Right lobe of liver (tissue), 4 donors: ENCODE data around the gene DIP2C.

Experiments
- POLR2A ChIP-seq: fragments of 450-650 bp; IDR thresholded peaks from one replicate; pipeline ENCODE4 v1.6.1; 2017; ENCODE audit warnings: antibody characterized with exemption, mild to moderate bottlenecking
- TF ChIP-seq, protein P1 (sequence below), 4 donors: fragments of 200-600 bp in 3 of 4; fragments of 450-650 bp in 1 of 4; IDR thresholded peaks; one replicate each; pipeline versions ENCODE4 v1.5.1 to v1.8.0; 2016 to 2022; ENCODE audit warnings: antibody characterized with exemption in 4 of 4, mild to moderate bottlenecking in 2 of 4
- donor health status: DM: no; HTN: no; CAD: no.
- donor health status: DM: no; HTN: no; CAD: no.
- donor health status: DM: no; HTN: yes; CAD: no.

DNA sequence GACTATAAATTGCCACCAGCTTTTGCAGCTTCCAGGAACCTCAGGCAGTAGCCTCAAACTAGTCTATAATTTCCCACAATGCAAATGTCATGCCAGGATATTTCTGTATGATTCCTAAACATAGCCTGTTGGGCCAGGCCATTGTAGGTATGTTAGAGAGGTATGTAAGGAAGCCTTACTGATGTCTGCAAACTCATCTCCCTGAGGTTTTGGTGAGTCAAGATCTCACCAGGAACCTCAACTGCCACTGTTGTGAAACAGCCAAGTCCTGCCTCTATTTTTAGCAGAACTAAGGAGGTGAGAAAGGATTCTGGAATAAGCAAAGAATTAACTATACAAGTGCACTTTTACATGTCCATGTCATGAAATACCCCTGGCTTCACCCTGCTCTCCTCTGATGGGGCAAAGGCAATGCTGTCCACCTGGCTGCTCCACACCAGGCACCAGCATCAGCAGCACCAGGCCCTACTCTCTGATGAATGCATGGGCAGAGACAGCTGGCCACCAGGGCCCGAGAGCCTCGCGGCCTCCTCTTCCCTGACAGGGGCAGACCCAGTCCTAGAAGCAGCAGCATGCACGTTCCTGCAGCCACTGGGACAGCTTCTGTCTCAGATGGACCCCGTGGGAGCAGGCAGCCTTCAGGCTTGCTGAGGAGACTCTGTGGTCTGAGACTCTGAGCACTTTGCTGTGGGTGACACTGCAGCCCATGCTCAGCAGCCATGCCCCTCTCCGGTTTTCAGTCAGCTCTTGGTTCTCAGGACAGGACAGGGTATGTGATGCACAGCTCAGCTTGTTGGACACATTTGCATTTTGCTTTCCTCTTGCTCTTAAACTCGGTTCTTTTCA is 407.0 kb downstream of the DIP2C start:
- TF ChIP-seq, protein P1, sequence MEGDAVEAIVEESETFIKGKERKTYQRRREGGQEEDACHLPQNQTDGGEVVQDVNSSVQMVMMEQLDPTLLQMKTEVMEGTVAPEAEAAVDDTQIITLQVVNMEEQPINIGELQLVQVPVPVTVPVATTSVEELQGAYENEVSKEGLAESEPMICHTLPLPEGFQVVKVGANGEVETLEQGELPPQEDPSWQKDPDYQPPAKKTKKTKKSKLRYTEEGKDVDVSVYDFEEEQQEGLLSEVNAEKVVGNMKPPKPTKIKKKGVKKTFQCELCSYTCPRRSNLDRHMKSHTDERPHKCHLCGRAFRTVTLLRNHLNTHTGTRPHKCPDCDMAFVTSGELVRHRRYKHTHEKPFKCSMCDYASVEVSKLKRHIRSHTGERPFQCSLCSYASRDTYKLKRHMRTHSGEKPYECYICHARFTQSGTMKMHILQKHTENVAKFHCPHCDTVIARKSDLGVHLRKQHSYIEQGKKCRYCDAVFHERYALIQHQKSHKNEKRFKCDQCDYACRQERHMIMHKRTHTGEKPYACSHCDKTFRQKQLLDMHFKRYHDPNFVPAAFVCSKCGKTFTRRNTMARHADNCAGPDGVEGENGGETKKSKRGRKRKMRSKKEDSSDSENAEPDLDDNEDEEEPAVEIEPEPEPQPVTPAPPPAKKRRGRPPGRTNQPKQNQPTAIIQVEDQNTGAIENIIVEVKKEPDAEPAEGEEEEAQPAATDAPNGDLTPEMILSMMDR (IDR thresholded peaks at IDR 0.05): no peak
- no peak for TF ChIP-seq POLR2A
